ENCODE results near the gene FOS.

GRCh38 chr14:75249251-75249957 lies 29.2 kb upstream of the FOS start:
- TF ChIP-seq, protein P1, sequence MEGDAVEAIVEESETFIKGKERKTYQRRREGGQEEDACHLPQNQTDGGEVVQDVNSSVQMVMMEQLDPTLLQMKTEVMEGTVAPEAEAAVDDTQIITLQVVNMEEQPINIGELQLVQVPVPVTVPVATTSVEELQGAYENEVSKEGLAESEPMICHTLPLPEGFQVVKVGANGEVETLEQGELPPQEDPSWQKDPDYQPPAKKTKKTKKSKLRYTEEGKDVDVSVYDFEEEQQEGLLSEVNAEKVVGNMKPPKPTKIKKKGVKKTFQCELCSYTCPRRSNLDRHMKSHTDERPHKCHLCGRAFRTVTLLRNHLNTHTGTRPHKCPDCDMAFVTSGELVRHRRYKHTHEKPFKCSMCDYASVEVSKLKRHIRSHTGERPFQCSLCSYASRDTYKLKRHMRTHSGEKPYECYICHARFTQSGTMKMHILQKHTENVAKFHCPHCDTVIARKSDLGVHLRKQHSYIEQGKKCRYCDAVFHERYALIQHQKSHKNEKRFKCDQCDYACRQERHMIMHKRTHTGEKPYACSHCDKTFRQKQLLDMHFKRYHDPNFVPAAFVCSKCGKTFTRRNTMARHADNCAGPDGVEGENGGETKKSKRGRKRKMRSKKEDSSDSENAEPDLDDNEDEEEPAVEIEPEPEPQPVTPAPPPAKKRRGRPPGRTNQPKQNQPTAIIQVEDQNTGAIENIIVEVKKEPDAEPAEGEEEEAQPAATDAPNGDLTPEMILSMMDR (tag by site-specific recombination; IDR thresholded peaks at IDR 0.05) = no peak
- no peak for TF ChIP-seq ZNF174 (tag by site-specific recombination; IDR thresholded peaks at IDR 0.05)
- no peak for TF ChIP-seq ZNF148 (tag by site-specific recombination; IDR thresholded peaks at IDR 0.05; ENCODE audit: borderline replicate concordance)
- no peak for TF ChIP-seq ZNF707 (tag by site-specific recombination; IDR thresholded peaks at IDR 0.05)
- TF ChIP-seq, protein P2, sequence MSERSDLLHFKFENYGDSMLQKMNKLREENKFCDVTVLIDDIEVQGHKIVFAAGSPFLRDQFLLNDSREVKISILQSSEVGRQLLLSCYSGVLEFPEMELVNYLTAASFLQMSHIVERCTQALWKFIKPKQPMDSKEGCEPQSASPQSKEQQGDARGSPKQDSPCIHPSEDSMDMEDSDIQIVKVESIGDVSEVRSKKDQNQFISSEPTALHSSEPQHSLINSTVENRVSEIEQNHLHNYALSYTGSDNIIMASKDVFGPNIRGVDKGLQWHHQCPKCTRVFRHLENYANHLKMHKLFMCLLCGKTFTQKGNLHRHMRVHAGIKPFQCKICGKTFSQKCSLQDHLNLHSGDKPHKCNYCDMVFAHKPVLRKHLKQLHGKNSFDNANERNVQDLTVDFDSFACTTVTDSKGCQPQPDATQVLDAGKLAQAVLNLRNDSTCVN (tag by site-specific recombination; optimal IDR thresholded peaks at IDR 0.05) = no peak
- no peak for TF ChIP-seq ZNF747 (tag by site-specific recombination; IDR thresholded peaks at IDR 0.05)
- TF ChIP-seq ZNF140 (tag by site-specific recombination; IDR thresholded peaks at IDR 0.05) = no peak
- no peak for TF ChIP-seq ZNF169 (tag by site-specific recombination; IDR thresholded peaks at IDR 0.05)
- TF ChIP-seq YY1 (tag by site-specific recombination; IDR thresholded peaks at IDR 0.05) = no peak
- TF ChIP-seq ZNF157 (tag by site-specific recombination; IDR thresholded peaks at IDR 0.05) = no peak
- TF ChIP-seq ZNF660 (tag by site-specific recombination; IDR thresholded peaks at IDR 0.05) = no peak
- no peak for TF ChIP-seq ZNF626 (tag by site-specific recombination; IDR thresholded peaks at IDR 0.05)
- TF ChIP-seq MEIS1 (CRISPR knock-in tag; IDR thresholded peaks at IDR 0.05; ENCODE audit: borderline replicate concordance) = no peak
- no peak for TF ChIP-seq ZFHX2 (tag by site-specific recombination; conservative IDR thresholded peaks at IDR 0.05)
